C4-2B (cell line): ENCODE measurements around the gene FOXP1.

ENCODE experiments used
- ZFX ChIP-seq: fragments of 450-650 bp; IDR thresholded peaks from 2 replicates; pipeline ENCODE4 v1.6.1; 2017
- TF ChIP-seq, protein P1 (sequence below): fragments of 450-650 bp; conservative IDR thresholded peaks from 2 replicates; pipeline ENCODE4 v1.5.1; 2017; ENCODE audit warnings: mild to moderate bottlenecking

DNA sequence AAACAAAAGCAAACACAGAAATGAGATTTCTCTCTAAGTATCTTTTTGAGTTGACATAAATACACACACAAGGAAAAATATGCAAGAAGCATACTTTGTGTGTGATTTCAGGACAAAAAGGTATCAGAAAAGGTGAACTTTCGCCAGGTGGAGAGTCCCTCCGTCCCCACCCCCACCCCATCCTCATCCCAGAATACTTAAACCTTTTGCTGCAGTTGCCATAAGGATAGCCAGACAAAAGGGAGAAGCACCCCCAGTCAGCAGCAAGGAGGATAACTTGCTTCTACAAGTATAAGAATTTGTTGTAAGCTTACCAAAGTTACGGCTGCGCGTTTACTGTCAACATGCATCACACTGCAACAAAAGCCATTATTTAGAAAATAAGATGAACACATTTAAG lies 10.3 kb downstream of the FOXP1 start:
- TF ChIP-seq, protein P1, sequence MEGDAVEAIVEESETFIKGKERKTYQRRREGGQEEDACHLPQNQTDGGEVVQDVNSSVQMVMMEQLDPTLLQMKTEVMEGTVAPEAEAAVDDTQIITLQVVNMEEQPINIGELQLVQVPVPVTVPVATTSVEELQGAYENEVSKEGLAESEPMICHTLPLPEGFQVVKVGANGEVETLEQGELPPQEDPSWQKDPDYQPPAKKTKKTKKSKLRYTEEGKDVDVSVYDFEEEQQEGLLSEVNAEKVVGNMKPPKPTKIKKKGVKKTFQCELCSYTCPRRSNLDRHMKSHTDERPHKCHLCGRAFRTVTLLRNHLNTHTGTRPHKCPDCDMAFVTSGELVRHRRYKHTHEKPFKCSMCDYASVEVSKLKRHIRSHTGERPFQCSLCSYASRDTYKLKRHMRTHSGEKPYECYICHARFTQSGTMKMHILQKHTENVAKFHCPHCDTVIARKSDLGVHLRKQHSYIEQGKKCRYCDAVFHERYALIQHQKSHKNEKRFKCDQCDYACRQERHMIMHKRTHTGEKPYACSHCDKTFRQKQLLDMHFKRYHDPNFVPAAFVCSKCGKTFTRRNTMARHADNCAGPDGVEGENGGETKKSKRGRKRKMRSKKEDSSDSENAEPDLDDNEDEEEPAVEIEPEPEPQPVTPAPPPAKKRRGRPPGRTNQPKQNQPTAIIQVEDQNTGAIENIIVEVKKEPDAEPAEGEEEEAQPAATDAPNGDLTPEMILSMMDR, result no peak
- TF ChIP-seq ZFX, result no peak
